Lower leg skin (tissue), 4 donors: ENCODE data around the gene DUOXA2. TPM values are rescaled to one million over a fixed set of nuclear protein-coding genes. Genes with fewer than 3 reads are reported as not detected.

ENCODE experiments used
- DNase-seq, 2 donors: peaks; one replicate each; pipeline ENCODE4 v3.0.0-alpha.2; 2019; ENCODE audit warnings: low spot score in 2 of 2
- H3K4me3 ChIP-seq: fragments of 200-600 bp; sonication (generic); 2 replicates; pipeline ENCODE4 v1.5.1; 2017; ENCODE audit warnings: mild to moderate bottlenecking, low read depth; ENCODE audit not compliant: poor library complexity, severe bottlenecking
- POLR2A ChIP-seq, 2 donors: fragments of 450-650 bp; IDR thresholded peaks; one replicate each; pipeline ENCODE4 v1.6.1; 2016 to 2017; ENCODE audit warnings: antibody characterized with exemption in 2 of 2, mild to moderate bottlenecking in 1 of 2, moderate library complexity in 1 of 2
- WGBS, 2 donors: methylation state at CpG; one replicate each; pipeline ENCODE4 v1.1.5; 2018; 5-methylcytosine and 5-hydroxymethylcytosine counted together
- intact Hi-C: fragments of 100-400 bp; cut with DNase I; formaldehyde crosslinking; loops from one replicate; pipeline ENCODE4 v1.15.0; 2023; ENCODE audit warnings: low total_unique reads
- total RNA-seq, 4 donors: library from RNA; depleted of rRNA; stranded (reverse); fragments of >200 nt; gene quantifications; one replicate each; pipeline ENCODE4 v1.1.0, GENCODE V29; 2016
- TF ChIP-seq, protein P1 (sequence below), 3 donors: fragments of 450-650 bp; IDR thresholded peaks; one replicate each; pipeline ENCODE4 v1.5.1; 2016; ENCODE audit warnings: antibody characterized with exemption in 3 of 3, mild to moderate bottlenecking in 3 of 3, moderate library complexity in 2 of 3

Gene DUOXA2
- total RNA-seq, 4 donors from 2014 or later: not detected

DNA sequence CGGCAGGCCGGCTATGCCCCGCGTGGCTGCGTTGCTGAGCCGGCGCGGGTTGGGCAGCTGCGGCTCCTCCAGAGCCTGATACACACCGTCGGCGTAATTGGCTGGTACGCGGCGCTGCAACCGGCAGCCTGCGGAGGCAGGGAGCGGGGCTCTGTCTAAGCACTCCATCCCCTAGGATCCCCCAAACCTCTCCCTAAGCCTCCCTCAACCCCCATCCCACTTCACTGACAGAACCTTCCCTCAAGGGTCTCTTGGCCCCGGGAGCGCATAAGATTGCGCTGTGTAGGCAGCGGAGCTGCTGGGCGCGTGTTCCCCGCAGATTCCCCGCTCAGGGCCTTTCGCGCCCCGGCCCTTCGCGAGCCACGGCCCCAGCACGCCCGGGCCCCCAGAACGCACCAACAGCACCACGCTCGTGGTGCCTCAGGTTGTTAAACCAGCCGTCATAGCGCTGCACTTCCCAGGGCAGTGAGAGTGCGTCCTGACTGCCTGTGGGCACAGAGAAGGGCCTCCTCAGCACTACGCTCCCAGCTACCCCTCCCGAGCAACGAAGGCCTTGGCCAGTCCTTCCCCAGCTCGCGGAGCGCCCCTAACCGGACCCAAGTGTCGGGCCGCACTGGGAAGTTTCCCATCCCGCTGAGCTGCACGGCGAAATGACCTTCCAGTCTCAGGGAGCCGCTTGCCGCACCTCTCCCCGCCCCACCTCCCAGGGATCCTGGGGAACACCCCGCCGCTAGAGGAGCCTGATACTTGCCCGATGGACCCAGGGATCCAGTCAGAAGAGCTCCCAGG is 1.3 kb upstream of the DUOXA2 start:
- 1% methylated on average over 20 to 31 of the region's 58 CpGs for WGBS, 2 donors

DNA sequence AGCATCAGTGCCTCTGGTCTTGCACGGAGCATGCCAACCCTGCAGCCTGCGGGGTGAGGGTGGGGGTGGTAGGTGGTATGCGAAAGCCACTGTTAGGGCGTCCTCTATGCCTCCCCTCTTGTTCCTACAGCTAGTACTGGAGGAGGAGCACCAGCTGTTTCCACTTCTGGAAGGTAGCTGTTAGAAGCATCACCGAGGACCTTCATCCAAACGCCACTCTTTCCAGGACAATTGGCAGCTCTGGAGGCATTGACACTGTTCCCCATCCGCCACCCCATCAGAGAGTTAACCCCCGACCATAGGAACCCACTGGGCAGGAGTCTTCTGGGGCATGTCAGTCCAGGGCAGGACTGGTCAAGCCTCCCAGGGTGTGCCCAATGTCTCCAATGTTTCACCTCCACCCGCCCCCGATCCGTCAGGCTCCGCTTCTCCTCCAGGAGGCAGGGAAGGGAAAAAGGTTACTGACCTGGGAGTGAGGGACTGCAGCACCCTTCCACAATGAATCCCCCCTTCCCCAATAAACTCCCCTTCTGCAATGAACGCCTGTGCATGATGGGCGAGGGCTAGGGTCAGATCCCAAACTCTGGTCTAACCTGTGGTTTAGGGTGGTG is 641 bp upstream of the DUOXA2 start:
- no peak for TF ChIP-seq POLR2A (IDR thresholded peaks at IDR 0.05)
- TF ChIP-seq, protein P1, sequence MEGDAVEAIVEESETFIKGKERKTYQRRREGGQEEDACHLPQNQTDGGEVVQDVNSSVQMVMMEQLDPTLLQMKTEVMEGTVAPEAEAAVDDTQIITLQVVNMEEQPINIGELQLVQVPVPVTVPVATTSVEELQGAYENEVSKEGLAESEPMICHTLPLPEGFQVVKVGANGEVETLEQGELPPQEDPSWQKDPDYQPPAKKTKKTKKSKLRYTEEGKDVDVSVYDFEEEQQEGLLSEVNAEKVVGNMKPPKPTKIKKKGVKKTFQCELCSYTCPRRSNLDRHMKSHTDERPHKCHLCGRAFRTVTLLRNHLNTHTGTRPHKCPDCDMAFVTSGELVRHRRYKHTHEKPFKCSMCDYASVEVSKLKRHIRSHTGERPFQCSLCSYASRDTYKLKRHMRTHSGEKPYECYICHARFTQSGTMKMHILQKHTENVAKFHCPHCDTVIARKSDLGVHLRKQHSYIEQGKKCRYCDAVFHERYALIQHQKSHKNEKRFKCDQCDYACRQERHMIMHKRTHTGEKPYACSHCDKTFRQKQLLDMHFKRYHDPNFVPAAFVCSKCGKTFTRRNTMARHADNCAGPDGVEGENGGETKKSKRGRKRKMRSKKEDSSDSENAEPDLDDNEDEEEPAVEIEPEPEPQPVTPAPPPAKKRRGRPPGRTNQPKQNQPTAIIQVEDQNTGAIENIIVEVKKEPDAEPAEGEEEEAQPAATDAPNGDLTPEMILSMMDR (IDR thresholded peaks at IDR 0.05): no peak
- DNase-seq: no peak
- intact Hi-C loops: no loop called here
- H3K4me3 ChIP-seq: no peak overlapping the region
- WGBS, 2 donors: 6 to 7% methylated on average over 10 to 12 of the region's 14 CpGs

More for the DNA sequence above, 1.3 kb upstream of the DUOXA2 start:
- no peak for DNase-seq
- no peak for TF ChIP-seq POLR2A (IDR thresholded peaks at IDR 0.05)
- TF ChIP-seq, protein P1 (IDR thresholded peaks at IDR 0.05): no peak
- intact Hi-C loops: no loop called here
- no peak overlapping the region for H3K4me3 ChIP-seq

DNA sequence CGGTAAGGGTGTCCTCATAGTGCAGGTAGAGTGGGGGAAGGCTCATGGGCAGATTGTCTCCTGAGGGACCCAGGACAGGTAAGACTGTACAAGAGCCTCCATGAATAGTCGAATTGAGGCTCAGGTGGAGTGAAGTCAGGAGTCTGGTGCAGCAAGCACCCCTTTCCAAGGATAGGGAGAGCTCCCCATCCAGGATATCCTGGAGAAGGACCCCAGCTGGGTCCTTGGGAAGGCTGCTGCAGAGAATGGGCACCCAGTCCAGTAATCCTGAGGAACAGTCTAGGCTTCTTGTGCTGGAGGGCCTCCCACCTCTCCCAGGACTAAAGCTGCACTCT is 592 bp downstream of the DUOXA2 start:
- DNase-seq: no peak
- 0 to 9% methylated on average over 2 of the region's 2 CpGs for WGBS, 2 donors
- intact Hi-C loops: no loop called here
- no peak overlapping the region for H3K4me3 ChIP-seq
- TF ChIP-seq, protein P1 (IDR thresholded peaks at IDR 0.05): no peak
- no peak for TF ChIP-seq POLR2A (IDR thresholded peaks at IDR 0.05)

DNA sequence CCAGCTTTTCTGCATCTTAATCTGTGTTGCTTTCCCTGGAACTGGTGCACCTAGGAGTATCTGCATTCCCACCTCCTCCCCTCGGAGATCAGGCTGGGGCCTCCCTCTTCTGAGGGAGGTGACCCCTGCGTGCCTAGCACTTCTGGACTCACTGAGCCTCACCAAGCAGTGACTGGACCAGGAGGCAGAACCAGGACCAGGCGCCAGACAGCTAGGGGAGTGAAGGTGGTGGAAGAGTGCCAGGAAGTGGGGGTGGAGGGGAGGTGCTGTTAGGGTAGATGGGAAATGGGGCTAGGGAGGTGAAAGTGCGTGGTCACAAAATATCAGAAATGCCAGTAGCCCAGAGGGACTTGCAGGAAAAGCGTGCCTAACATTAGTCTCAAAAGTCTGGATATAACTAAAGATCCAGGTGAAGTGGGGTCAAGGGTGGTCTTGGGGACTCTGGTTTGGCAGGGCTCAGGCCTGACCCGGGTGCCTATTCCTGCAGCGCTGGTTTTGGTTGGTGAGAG is 1.2 kb downstream of the DUOXA2 start:
- intact Hi-C loops: no loop called here
- no peak for TF ChIP-seq POLR2A (IDR thresholded peaks at IDR 0.05)
- TF ChIP-seq, protein P1 (IDR thresholded peaks at IDR 0.05): no peak
- no peak overlapping the region for H3K4me3 ChIP-seq
- DNase-seq: no peak
- 51 to 54% methylated on average over 7 of the region's 7 CpGs for WGBS, 2 donors

DNA sequence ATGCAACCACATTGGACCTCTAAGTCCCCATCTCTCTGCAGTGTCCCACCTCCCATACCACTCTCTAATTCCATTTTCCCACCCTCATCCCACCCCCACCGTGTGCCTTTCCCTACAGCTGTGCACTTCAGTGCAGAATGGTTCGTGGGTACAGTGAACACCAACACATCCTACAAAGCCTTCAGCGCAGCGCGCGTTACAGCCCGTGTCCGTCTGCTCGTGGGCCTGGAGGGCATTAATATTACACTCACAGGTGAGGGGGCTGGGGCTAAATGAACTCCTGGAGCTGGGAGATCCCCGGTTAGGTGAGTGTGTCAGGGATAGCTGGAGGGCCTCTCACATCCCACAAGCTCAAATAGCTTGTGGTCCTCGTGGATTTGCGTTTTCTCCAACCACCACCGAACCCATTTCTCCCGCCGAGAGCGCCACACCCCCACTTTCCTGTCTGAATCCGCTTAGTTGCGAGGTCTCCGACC is 1.9 kb downstream of the DUOXA2 start:
- WGBS, 2 donors: 11 to 15% methylated on average over 18 to 19 of the region's 19 CpGs
- no peak overlapping the region for H3K4me3 ChIP-seq
- DNase-seq: no peak
- TF ChIP-seq, protein P1 (IDR thresholded peaks at IDR 0.05): no peak
- TF ChIP-seq POLR2A (IDR thresholded peaks at IDR 0.05): no peak
- intact Hi-C loops: no loop called here
